HG03097 (cell line): ENCODE data around the gene ARHGAP21.

Source experiments
- ATAC-seq: cut with Tn5 transposase; IDR thresholded peaks from one replicate; pipeline ENCODE4 v1.9.1; 2021; ENCODE audit not compliant: unreplicated experiment, low FRiP score

The ARHGAP21 gene

GRCh38 chr10:24550680-24551079, 173.0 kb downstream of the ARHGAP21 start:
- no peak for ATAC-seq

- ATAC-seq = no peak
Observed at GRCh38 chr10:24545585-24545984, 178.1 kb downstream of the ARHGAP21 start.

GRCh38 chr10:24544776-24545175, 178.9 kb downstream of the ARHGAP21 start:
- no peak for ATAC-seq

- no peak for ATAC-seq
Observed at GRCh38 chr10:24542314-24543270, 181.1 kb downstream of the ARHGAP21 start.

- no peak for ATAC-seq
Observed at GRCh38 chr10:24541239-24541753, 182.4 kb downstream of the ARHGAP21 start.

- ATAC-seq = no peak
Observed at GRCh38 chr10:24536636-24537035, 187.1 kb downstream of the ARHGAP21 start.

GRCh38 chr10:24533981-24534380, 189.7 kb downstream of the ARHGAP21 start:
- ATAC-seq = no peak
